SK-N-MC (cell line): ENCODE data around the gene KIF1A.

Experiments used
- EZH2 ChIP-seq: fragments of 200-600 bp; sonication (generic); IDR thresholded peaks from one replicate; pipeline ENCODE4 v1.6.1; 2017; ENCODE audit warnings: antibody characterized with exemption
- FOXP2 ChIP-seq: optimal IDR thresholded peaks from 2 replicates; pipeline ENCODE3; 2011; ENCODE audit warnings: mild to moderate bottlenecking, moderate library complexity; ENCODE audit not compliant: insufficient read depth; ENCODE audit errors: extremely low read length, control extremely low read depth
- POLR2AphosphoS5 ChIP-seq: IDR thresholded peaks from 2 replicates; pipeline ENCODE4 v1.6.1; 2012; ENCODE audit warnings: mild to moderate bottlenecking, low read depth, low read length, borderline replicate concordance

DNA sequence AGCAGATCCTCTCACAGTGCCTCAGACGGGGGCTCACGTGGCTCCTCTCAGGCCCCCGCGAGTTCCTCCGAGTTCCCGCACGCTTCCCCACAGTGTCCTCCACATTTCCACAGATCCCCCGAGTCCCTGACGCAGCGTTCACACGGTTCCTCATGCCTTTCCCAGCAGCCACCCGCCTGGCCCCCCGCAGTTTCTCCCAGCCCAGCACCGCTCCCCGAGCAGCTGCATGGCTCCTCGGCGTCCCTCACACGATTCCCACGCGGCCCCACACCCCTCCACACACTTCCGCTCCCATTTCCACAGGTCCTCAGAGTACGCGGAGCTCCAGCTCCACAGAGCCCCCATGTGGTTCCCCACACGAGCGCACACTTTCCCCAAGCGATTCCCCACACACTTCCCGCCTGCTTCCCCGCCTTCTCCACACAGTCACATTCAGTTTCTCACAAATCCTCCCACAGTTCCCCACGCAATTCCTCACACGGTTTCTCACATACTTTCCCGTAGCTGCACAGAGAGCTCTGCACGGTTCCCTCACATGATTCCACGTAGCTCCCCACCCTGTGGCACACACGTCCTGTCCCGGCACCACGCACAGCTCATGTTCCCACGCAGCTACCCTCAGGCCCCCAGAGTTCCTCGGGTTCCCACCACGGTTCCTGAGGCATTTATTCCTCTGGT lies 39.9 kb downstream of the KIF1A start:
- no peak for TF ChIP-seq POLR2AphosphoS5
- TF ChIP-seq EZH2 = no peak
- no peak for TF ChIP-seq FOXP2
